ENCODE results near the gene GAK.

The GAK gene

GRCh38 chr4:845836-846251, 86.3 kb downstream of the GAK start:
- Histone ChIP-seq H3K36me3 (replicated peaks) (peaks cover 11% of the 10 kb centered on the region), H3K27me3 (replicated peaks) (no peaks in the 10 kb centered on the region), H3K4me3 (ENCODE audit: low read depth, low read length) (no peak overlapping the region), H3K27ac (no peak overlapping the region)
- DNase-seq: no peak
- in situ Hi-C loops (cut with HindIII; ENCODE audit: low pct_ligation_motif_present, low sequenced_read_pairs): no loop called here
- no peak for TF ChIP-seq CTCF (IDR thresholded peaks at IDR 0.05; ENCODE audit: low read depth, low read length, missing control alignments)

GRCh38 chr4:845233-845835, 86.8 kb downstream of the GAK start:
- H3K27ac ChIP-seq: no peak overlapping the region
- no peaks in the 10 kb centered on the region for H3K27me3 ChIP-seq (replicated peaks)
- no peak for DNase-seq
- no peak overlapping the region for H3K4me3 ChIP-seq (ENCODE audit: low read depth, low read length)
- in situ Hi-C loops (cut with HindIII; ENCODE audit: low pct_ligation_motif_present, low sequenced_read_pairs): no loop called here
- TF ChIP-seq CTCF (IDR thresholded peaks at IDR 0.05; ENCODE audit: low read depth, low read length, missing control alignments): no peak
- peaks cover 9% of the 10 kb centered on the region for H3K36me3 ChIP-seq (replicated peaks)

GRCh38 chr4:844752-845232, 87.3 kb downstream of the GAK start:
- no peak overlapping the region for H3K27ac ChIP-seq
- TF ChIP-seq CTCF (IDR thresholded peaks at IDR 0.05; ENCODE audit: low read depth, low read length, missing control alignments): no peak
- H3K4me3 ChIP-seq (ENCODE audit: low read depth, low read length): no peak overlapping the region
- in situ Hi-C loops (cut with HindIII; ENCODE audit: low pct_ligation_motif_present, low sequenced_read_pairs): no loop called here
- no peak for DNase-seq
- H3K36me3 ChIP-seq (replicated peaks): peaks cover 4% of the 10 kb centered on the region
- no peaks in the 10 kb centered on the region for H3K27me3 ChIP-seq (replicated peaks)

- Histone ChIP-seq H3K4me3 (ENCODE audit: low read depth, low read length) (no peak overlapping the region), H3K27me3 (replicated peaks) (no peaks in the 10 kb centered on the region), H3K27ac (no peak overlapping the region), H3K36me3 (replicated peaks) (no peaks in the 10 kb centered on the region)
- TF ChIP-seq CTCF (IDR thresholded peaks at IDR 0.05; ENCODE audit: low read depth, low read length, missing control alignments): no peak
- no peak for DNase-seq
- in situ Hi-C loops (cut with HindIII; ENCODE audit: low pct_ligation_motif_present, low sequenced_read_pairs): no loop called here
Measured at GRCh38 chr4:839675-840443, 92.3 kb downstream of the GAK start.

GRCh38 chr4:837772-838171, 94.3 kb downstream of the GAK start:
- no peak for TF ChIP-seq CTCF (IDR thresholded peaks at IDR 0.05; ENCODE audit: low read depth, low read length, missing control alignments)
- no peak overlapping the region for H3K27ac ChIP-seq
- H3K27me3 ChIP-seq (replicated peaks): no peaks in the 10 kb centered on the region
- in situ Hi-C loops (cut with HindIII; ENCODE audit: low pct_ligation_motif_present, low sequenced_read_pairs): no loop called here
- H3K4me3 ChIP-seq (ENCODE audit: low read depth, low read length): no peak overlapping the region
- H3K36me3 ChIP-seq (replicated peaks): no peaks in the 10 kb centered on the region
- no peak for DNase-seq

Data from brain microvascular endothelial cell (primary cell).